ENCODE results near the gene GLP2R.

GLP2R gene

GRCh38 chr17:9897372-9897968 is 71.7 kb downstream of the GLP2R start:
- DNase-seq (ENCODE audit: low read depth in 4 of 4, low spot score in 1 of 4) = no peak

GRCh38 chr17:9898812-9899211 is 73.1 kb downstream of the GLP2R start:
- DNase-seq (ENCODE audit: low read depth in 4 of 4, low spot score in 1 of 4) = no peak

- DNase-seq (ENCODE audit: low read depth in 4 of 4, low spot score in 1 of 4) = no peak
Measured at GRCh38 chr17:9899280-9900043, 73.7 kb downstream of the GLP2R start.

- no peak for DNase-seq (ENCODE audit: low read depth in 4 of 4, low spot score in 1 of 4)
Measured at GRCh38 chr17:9900044-9900594, 74.4 kb downstream of the GLP2R start.

GRCh38 chr17:9900784-9901183 is 75.1 kb downstream of the GLP2R start:
- DNase-seq (ENCODE audit: low read depth in 4 of 4, low spot score in 1 of 4) = no peak

- no peak for DNase-seq (ENCODE audit: low read depth in 4 of 4, low spot score in 1 of 4)
Measured at GRCh38 chr17:9902120-9902519, 76.4 kb downstream of the GLP2R start.

GRCh38 chr17:9904277-9905077 is 78.8 kb downstream of the GLP2R start:
- DNase-seq (ENCODE audit: low read depth in 4 of 4, low spot score in 1 of 4) = no peak

- no peak for DNase-seq (ENCODE audit: low read depth in 4 of 4, low spot score in 1 of 4)
Measured at GRCh38 chr17:9905078-9905415, 79.3 kb downstream of the GLP2R start, which contains the start of gene RCVRN. Gene RCVRN (minus strand): TSS chr17:9905271. CDS start chr17:9905180, 91 bp downstream.

GRCh38 chr17:9905902-9906301 is 80.2 kb downstream of the GLP2R start:
- peak in 1 of 4 experiments; percentile 12 for DNase-seq (ENCODE audit: low read depth in 4 of 4, low spot score in 1 of 4)

- DNase-seq (ENCODE audit: low read depth in 4 of 4, low spot score in 1 of 4) = no peak
Measured at GRCh38 chr17:9906616-9907015, 80.9 kb downstream of the GLP2R start.

- no peak for DNase-seq (ENCODE audit: low read depth in 4 of 4, low spot score in 1 of 4)
Measured at GRCh38 chr17:9907131-9907530, 81.4 kb downstream of the GLP2R start.

GRCh38 chr17:9907883-9908648 is 82.3 kb downstream of the GLP2R start:
- DNase-seq (ENCODE audit: low read depth in 4 of 4, low spot score in 1 of 4) = no peak

- no peak for DNase-seq (ENCODE audit: low read depth in 4 of 4, low spot score in 1 of 4)
Measured at GRCh38 chr17:9908649-9909042, 82.9 kb downstream of the GLP2R start.

GRCh38 chr17:9911089-9911488 is 85.4 kb downstream of the GLP2R start:
- no peak for DNase-seq (ENCODE audit: low read depth in 4 of 4, low spot score in 1 of 4)

GRCh38 chr17:9912121-9913099 is 86.7 kb downstream of the GLP2R start:
- no peak for DNase-seq (ENCODE audit: low read depth in 4 of 4, low spot score in 1 of 4)

- DNase-seq (ENCODE audit: low read depth in 4 of 4, low spot score in 1 of 4) = no peak
Measured at GRCh38 chr17:9913476-9913875, 87.8 kb downstream of the GLP2R start.

- no peak for DNase-seq (ENCODE audit: low read depth in 4 of 4, low spot score in 1 of 4)
Measured at GRCh38 chr17:9916108-9916507, 90.4 kb downstream of the GLP2R start.

GRCh38 chr17:9917131-9917530 is 91.4 kb downstream of the GLP2R start:
- DNase-seq (ENCODE audit: low read depth in 4 of 4, low spot score in 1 of 4) = no peak

GRCh38 chr17:9917801-9918200 is 92.1 kb downstream of the GLP2R start:
- no peak for DNase-seq (ENCODE audit: low read depth in 4 of 4, low spot score in 1 of 4)

GRCh38 chr17:9918352-9918751 is 92.6 kb downstream of the GLP2R start:
- DNase-seq (ENCODE audit: low read depth in 4 of 4, low spot score in 1 of 4) = no peak
